ENCODE results near the gene POLR1E. TPM values are rescaled to one million over a fixed set of nuclear protein-coding genes. Genes with fewer than 3 reads are reported as not detected.
A peak's percentile ranks its signal among the peaks of the same experiment; 100 is the strongest.
"Not testable (repeated sequence)": the region's sequence is repeated elsewhere in the genome, so short reads cannot be mapped to it uniquely, and the experiment has no call there.

Gene POLR1E
- total RNA-seq, 1 donor from 2014 or later, result 38.7 TPM

DNA sequence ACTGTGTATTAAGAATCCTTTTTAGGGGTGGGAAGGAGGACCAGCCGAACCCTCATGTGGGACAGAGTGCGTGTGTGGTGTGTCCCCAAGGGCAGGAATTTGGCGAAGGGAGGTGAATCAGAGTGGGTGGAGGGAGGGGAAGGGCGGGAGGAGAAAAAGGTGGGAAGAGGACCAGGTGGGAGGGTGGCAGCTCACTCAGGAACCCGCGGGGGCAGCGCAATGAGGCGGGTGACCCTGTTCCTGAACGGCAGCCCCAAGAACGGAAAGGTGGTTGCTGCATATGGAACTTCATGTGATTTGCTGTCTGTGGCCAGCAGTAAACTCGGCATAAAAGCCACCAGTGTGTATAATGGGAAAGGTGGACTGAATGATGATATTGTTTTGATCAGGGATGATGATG, 8.8 kb upstream of the POLR1E start:
- Histone ChIP-seq H3K27me3 (ENCODE audit: control insufficient read depth, insufficient read depth, low read length) (no peaks in the 10 kb centered on the region), H3K4me3 (ENCODE audit: low read depth, low read length) (no peak overlapping the region), H3K36me3 (ENCODE audit: control insufficient read depth, insufficient read depth, low read length) (no peaks in the 10 kb centered on the region)
- FAIRE-seq, result no peak
- no peak for DNase-seq (ENCODE audit: low read depth)
- TF ChIP-seq, protein P1, sequence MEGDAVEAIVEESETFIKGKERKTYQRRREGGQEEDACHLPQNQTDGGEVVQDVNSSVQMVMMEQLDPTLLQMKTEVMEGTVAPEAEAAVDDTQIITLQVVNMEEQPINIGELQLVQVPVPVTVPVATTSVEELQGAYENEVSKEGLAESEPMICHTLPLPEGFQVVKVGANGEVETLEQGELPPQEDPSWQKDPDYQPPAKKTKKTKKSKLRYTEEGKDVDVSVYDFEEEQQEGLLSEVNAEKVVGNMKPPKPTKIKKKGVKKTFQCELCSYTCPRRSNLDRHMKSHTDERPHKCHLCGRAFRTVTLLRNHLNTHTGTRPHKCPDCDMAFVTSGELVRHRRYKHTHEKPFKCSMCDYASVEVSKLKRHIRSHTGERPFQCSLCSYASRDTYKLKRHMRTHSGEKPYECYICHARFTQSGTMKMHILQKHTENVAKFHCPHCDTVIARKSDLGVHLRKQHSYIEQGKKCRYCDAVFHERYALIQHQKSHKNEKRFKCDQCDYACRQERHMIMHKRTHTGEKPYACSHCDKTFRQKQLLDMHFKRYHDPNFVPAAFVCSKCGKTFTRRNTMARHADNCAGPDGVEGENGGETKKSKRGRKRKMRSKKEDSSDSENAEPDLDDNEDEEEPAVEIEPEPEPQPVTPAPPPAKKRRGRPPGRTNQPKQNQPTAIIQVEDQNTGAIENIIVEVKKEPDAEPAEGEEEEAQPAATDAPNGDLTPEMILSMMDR (IDR thresholded peaks at IDR 0.05; ENCODE audit: insufficient read depth, low read length, severe bottlenecking), result no peak

DNA sequence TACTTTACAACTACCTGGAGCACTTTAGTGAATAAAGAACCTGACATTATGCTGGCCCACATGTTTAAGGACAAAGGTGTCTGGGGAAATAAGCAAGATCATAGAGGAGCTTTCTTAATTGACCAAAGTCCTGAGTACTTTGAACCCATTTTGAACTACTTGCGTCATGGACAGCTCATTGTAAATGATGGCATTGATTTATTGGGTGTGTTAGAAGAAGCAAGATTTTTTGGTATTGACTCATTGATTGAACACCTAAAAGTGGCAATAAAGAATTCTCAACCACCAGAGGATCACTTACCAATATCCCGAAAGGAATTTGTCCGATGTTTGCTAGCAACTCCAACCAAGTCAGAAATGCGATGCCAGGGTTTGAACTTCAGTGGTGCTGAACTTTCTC, 8.3 kb upstream of the POLR1E start:
- not testable (repeated sequence) for DNase-seq (ENCODE audit: low read depth); H3K27me3 ChIP-seq (ENCODE audit: control insufficient read depth, insufficient read depth, low read length); FAIRE-seq; H3K4me3 ChIP-seq (ENCODE audit: low read depth, low read length); H3K36me3 ChIP-seq (ENCODE audit: control insufficient read depth, insufficient read depth, low read length)

DNA sequence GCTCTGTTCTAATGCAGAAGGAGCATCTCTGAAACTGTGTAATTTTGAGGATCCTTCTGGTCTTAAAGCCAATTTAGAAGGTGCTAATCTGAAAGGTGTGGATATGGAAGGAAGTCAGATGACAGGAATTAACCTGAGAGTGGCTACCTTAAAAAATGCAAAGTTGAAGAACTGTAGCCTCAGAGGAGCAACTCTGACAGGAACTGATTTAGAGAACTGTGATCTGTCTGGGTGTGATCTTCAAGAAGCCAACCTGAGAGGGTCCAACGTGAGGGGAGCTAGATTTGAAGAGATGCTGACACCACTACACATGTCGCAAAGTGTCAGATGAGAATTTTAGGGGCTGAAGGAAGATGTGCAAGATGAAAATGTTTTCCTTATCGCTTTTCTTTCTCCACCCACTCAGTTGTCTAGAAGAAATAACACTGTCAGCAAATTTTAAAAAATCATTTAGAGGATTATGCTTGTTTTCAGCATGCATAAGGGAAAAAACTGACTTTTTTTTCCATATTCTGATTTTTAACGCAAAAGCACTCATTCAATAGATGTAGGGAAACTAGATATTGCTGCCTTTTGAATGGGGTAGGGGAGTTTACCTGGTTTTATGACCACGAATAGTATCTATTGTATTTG, 7.6 kb upstream of the POLR1E start:
- H3K4me3 ChIP-seq (ENCODE audit: low read depth, low read length); H3K36me3 ChIP-seq (ENCODE audit: control insufficient read depth, insufficient read depth, low read length); FAIRE-seq; DNase-seq (ENCODE audit: low read depth); H3K27me3 ChIP-seq (ENCODE audit: control insufficient read depth, insufficient read depth, low read length): not testable (repeated sequence)

DNA sequence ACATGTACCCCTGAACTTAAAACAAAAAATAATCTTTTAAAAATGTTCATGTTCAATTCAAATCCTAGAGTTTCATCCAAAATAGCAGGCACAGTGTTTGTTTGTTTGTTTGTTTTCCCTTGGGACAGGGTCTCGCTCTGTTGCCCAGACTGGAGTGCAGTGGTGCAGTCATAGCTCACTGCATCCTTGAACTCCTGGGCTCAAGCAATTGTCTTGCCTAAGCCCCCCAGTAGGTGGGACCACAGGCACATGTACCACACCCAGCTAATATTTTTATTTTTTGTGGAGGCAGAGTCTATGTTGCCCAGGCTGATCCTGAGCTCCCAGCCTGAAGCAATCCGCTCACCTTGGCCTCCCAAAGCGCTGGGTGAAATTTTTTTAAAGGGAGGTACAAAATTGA, 5.0 kb upstream of the POLR1E start:
- no peak overlapping the region for H3K4me3 ChIP-seq (ENCODE audit: low read depth, low read length)
- no peak for FAIRE-seq
- H3K36me3 ChIP-seq (ENCODE audit: control insufficient read depth, insufficient read depth, low read length), result no peaks in the 10 kb centered on the region
- TF ChIP-seq, protein P1 (IDR thresholded peaks at IDR 0.05; ENCODE audit: insufficient read depth, low read length, severe bottlenecking), result no peak
- H3K27me3 ChIP-seq (ENCODE audit: control insufficient read depth, insufficient read depth, low read length), result no peaks in the 10 kb centered on the region
- no peak for DNase-seq (ENCODE audit: low read depth)

DNA sequence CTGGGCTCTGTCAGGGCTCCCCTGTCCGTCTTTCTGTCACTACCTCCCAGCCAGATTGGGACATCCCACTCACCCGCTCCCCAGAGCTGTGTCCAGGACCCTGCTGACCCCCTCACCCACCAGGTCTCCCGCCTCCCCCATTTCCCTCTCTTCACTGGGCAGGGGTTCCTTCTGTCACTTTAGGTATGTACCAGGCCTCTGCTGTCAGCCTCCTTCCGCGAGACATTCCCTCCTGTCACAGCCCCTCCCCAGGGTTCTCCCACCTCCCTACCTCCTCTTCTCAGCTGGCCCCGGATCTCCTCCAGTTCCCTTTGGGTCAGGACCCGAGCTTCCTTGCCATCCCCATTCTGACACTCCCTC, 488 bp downstream of the POLR1E start:
- no peak for FAIRE-seq
- DNase-seq (ENCODE audit: low read depth), result no peak
- peaks cover 4% of the 10 kb centered on the region for H3K36me3 ChIP-seq (ENCODE audit: control insufficient read depth, insufficient read depth, low read length)

DNA sequence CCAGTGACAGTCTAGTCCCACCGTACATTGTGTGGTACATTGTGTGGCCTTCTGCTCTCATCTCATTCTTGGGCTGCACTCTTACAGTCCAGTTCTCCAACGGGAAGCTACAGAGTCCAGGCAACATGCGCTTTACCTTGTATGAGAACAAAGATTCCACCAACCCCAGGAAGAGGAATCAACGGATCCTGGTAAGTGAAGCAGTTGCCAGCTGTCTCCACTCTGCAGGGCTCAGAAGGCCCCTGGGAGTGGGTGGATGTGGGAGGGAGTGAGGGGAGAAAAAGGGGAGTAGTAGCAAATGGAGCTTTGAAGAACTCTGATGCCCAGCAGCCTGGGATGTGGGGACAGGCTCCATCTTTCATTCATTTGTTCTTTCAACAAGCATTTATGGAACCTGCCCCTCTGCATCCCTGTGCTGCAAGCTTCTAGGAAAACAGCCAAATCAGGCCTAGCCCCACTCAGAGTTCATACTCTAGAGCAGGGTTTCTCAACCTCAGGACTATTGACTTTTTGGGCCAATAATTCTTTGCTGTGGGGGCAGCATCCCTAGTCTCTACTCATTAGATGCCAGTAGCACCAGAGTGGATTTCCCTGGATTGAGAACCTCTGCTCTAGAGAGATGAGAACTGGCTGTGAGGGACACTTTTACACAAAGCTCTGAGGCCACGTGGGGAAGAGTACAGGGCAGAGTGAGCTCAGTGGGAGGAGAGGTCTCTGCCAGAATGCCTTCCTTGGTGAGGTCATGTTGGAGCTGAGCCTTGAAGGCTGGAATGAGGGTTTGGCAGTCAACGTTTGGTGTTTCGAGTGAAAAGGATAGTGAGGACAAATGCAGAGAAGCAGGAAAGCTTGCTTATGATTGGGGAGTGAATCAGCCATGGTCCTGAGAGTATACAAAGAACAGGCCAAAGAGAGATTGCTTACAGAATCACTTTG, 1.1 kb downstream of the POLR1E start:
- FAIRE-seq, result peak; percentile 28
- Histone ChIP-seq H3K36me3 (ENCODE audit: control insufficient read depth, insufficient read depth, low read length) (peaks cover 4% of the 10 kb centered on the region), H3K27me3 (ENCODE audit: control insufficient read depth, insufficient read depth, low read length) (no peaks in the 10 kb centered on the region), H3K4me3 (ENCODE audit: low read depth, low read length) (peak overlapping the region; percentile 79)
- TF ChIP-seq, protein P1 (IDR thresholded peaks at IDR 0.05; ENCODE audit: insufficient read depth, low read length, severe bottlenecking), result no peak
- DNase-seq (ENCODE audit: low read depth), result peak; percentile 88

More for the DNA sequence above, 488 bp downstream of the POLR1E start:
- H3K4me3 ChIP-seq (ENCODE audit: low read depth, low read length), result peak overlapping the region; percentile 79
- TF ChIP-seq, protein P1 (IDR thresholded peaks at IDR 0.05; ENCODE audit: insufficient read depth, low read length, severe bottlenecking), result no peak
- H3K27me3 ChIP-seq (ENCODE audit: control insufficient read depth, insufficient read depth, low read length), result no peaks in the 10 kb centered on the region

Data from bronchial epithelial cell (primary cell).